Putamen (tissue), 1 donor: ENCODE data around the gene NRG3.

Source experiments
- DNase-seq: peaks from one replicate; pipeline ENCODE4 v3.0.0-alpha.2; 2016; ENCODE audit warnings: low spot score

NRG3 gene

DNA sequence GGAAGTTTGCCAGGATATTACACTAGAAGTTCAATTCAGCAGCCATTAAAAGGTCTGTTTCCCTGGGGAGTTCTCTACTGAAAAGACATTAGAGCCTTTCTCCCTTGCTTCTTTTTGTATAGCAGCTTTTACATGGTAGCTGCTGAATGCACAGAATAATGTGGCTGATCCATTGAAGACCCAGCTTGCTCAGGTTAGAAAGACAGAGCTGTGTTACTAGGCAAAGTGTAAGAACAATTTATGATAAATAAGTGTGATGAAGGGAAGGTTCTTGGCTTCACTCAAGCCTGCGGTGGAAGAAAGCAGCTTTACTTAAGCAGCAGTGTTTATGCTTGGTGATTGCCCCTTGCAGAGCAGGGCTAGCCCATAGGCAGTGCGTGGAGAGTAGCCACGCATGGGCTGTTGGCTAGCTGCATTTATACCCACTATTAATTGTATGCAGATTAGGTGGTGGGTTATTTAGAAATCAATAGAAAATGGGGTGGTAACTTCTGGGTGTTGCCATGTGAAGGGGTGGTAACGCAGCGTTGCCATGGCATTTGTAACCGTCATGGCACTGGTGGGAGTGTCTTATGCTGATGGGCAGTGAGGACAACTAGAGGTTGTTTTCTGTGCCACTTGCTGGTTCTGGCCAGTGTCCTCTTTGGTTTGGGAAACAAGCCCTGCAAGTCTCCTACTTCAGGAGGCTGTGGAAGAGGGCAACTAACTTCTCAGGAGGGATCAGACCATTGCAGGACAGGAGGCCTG, 942.9 kb downstream of the NRG3 start:
- DNase-seq, result no peak

DNA sequence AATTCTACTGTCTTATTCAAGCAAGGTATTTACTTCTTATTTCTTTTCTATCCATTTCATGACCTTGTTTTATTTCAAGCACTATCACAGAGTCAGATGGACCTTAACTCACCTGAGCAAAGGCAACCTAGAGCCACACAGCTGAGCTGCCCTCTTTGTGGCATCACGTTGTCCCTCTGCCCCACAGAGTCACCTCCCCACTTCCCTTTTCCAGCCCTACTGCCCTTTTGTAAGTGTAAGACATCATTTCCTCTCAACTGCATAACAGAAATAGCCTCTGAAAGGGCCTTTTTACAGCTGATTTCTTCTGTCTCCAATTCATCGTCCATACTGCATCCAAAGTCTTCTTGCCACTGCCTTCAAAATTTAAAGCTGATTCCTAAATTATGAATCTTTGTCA, 946.0 kb downstream of the NRG3 start:
- DNase-seq, result no peak

DNA sequence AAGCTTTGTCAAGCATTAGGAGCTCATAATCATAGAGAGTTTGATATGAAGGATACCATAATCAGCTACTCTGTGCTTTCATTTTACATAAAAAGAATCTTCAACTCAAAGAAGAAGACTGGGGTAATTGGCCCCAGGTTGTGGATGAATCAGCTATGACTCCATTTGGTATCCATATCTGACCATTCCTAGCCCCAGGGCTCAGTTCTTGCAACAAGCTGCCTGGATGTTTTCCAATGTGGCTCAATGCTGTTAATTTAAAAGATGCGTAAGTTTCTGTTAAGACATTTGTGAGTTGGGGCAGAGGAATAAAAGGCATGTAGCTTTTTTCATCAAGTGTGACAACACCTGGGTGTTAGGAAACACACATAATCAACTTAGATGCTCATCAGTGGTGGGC, 951.1 kb downstream of the NRG3 start:
- DNase-seq, result no peak

DNA sequence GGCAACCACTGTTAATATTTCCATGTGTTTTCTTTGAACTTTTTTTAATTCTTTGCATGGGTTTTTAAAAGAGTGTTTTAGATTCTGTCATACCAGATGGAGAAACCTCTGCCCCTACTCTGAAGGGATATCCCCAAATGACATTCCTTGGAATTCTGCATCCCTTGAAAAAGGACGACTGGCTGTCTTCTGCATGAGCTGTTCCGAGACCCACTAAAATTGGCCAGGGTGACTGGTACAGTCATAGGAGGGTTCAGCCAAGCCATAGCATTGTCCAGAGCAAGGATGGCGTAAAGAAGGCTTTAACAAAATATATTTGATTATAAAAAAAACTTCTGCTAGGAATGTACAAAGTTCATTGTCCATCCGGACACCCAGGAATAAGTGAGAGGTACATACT, 952.9 kb downstream of the NRG3 start:
- no peak for DNase-seq

DNA sequence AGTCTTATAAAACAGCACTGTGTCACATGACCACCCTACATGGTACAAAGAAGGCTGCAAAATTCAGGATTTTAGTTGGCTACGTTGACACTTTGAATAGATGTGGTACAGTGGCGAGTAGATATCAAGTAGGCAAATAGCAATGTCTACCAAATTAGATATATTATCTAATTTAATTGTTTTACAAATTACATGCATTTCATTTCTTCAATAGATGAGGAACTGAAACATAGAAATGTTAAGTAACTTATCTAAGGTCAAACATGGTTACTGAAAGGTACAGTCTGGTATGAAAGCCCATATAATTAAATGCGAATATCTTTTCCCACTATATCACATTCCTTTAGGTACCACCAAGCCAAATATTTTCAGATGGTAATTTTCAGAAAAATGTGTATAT, 972.2 kb downstream of the NRG3 start:
- no peak for DNase-seq

DNA sequence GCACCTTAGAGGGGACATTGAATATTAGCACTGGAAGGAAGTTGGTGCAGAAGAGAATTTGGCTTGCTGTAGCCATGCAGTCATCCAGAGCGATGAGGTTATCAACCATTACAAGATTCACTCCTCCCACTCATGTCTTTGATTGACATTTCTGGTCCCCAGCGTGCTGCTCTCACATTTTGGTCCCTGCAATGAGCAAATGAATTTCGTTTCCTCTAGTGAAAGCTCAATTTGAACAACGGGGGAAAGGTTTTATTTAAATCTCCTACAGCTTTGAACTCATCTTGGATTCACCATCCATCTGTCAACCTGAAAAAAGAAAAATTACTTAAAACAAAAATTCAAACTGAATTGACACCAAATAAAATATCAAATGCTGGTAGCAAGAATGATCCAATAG, 975.2 kb downstream of the NRG3 start:
- DNase-seq, result peak; percentile 77

DNA sequence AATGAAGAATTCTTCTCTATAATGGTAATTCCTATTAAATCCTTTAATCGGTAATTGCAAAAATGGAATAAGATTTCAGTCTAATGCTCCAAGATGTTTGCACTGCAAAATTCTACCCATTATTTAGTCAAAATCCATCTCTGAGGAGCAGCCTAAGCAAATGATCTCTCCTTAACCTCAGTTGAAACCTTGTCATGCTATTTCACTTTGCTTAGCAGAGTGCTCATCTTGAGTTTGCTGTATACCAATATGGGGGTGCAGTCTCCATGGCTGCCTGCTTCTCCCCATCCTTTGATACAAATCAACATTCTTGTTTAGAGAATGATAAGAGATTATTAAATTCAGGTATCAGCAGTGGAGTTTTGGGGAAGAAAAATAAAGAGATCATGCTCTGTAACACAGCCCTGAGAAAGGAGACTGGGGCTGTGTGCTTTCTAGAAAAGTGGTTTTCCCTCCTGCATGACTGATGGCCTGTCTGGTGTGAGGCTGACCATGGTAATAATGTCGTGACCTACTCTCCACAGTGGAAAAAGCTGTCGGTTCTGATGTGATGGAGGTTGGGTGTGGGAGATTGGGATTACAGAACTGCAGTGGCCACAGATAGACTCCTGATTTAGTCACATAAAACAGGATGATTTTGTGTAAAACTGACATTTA, 982.1 kb downstream of the NRG3 start:
- no peak for DNase-seq

DNA sequence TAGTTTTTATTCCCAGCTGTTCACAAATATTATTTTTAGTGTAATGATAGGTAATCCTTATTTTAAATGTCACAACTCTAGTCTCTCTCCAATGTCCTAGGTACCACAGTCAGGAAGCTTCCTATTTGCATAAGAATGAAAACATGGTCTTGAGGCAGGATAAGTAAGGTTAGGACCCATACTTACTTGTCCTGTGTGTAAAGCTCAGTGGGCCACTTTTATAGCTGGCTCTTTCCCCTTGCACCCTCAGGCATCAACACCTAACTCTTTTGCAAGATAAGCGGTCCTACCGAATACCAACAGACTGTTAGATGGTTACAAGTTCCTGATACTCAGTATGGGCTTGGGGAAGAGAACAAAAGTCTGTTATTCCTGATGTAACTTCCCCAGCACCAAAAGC, 986.9 kb downstream of the NRG3 start:
- DNase-seq, result no peak

DNA sequence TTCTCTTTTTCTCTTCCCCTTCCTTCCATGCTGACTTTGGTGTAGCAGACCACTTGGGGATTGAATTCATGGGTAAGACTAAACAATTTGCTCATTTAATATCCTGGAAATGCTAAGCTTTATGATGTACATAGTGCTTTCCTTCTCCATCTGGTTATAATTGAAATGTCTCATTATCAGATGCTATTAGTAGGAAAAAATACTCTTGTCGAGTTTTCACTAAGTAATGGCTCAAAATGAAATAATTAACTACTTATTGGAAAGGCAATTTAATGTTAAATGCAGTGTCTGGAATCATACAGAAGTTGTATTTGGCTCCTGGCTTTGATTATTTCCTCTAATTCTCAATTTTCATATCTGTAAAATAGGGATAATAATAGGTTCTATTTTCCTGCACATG, 990.4 kb downstream of the NRG3 start:
- DNase-seq, result no peak

DNA sequence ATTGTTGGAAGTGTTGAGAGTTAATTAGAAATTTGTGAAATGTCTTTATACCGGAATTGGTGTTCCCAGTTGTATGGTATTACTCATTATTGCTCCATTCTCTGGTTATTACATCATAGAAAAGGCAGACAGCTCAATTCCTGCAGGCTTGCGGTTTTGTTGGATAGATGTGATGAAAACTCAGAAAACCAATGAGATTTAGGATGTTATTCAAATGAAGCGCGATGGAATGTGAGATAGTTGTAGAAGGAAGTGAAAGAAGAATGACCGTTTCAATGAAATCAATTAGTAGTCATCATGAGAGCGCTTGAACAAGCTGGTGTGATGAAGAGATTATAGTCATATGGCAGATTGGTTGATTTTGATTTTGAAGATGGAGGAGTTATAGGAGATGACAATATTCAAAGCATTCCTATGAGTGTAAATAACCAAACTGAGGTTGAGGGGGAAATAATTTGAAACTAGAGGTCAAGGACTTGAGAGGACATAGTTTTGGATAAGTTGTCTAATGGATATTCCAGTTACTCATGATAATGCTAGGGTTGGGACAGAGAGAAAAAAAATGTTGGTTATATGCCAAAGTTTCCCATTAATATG, 991.5 kb downstream of the NRG3 start:
- DNase-seq, result no peak

DNA sequence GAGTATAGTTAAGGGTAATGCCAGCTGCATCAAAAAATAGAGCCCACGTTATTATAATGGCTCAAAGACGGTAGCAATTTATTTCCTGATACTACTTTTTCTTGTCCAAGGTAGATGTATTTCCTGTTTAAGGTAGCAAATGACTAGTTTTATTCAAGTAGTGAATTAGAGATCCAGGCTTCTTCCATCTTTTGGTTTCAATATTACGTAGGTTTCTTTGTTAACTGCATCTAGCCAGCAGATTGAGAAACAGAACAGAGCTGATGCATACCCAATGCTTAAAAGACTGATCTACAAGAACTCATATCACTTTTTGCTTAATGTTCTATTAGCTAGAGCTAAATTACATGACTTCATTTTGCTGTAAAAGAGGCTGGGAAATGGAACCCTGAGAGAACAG, 992.1 kb downstream of the NRG3 start:
- DNase-seq, result no peak

DNA sequence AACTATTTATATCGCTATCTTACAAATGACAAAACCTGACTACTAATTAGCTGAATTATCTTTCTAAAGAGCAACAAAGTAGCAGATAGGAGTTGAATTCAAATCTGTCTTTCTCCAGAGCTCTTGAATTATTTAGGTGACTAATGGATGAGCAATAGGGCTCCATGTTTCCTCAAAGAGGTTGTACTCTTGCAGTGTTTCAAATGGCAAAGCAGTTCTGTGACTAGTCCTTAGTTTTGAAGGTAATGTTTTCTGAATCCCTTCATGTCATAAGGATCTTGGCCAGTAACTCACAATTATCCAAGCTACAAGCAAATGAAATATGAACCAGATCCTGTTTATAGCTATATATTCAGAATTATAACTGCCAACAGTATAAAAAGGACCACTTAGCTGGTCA, 999.7 kb downstream of the NRG3 start:
- DNase-seq, result no peak

DNA sequence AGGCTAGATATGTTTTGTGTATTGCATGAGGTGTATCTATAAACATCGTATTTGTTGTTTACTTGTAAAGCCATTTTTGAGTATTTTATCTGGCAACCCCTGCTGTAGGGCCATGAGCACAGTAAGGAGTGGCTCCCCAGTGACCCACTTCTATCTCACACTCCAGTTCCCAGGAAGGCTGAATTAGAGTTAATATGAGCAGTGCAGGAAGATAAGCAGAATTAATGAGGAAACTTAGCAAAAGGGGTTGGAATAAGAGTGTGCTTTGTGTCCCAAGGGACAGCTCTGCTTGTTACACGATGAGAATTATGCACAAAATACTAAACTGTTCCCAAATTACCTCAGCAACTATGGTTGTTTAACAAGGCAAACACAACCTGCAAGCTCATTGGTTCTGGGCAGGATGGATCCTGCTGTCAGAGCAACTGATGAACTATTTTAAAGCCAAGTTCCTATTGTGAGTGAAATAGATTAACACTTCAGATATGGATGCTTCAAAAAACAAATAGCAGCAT, 1005.8 kb downstream of the NRG3 start:
- no peak for DNase-seq

DNA sequence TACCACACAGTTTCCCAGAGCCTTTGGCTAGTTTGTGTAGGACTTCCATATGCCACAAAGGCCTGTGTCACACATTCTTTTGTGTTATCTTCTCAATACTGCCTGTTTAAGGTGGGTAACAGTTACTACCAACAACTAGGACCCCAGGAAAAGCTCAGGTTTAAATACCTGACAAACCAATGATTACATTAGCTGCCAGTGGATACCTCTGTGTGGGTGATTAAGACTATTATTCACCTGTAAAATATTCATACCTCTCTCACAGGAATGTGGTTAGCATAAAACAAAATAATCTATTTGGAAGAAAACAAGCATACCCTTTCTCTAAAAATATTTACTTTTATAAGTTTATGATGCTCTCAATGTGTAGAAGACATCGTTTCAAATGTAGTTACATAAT, 1007.7 kb downstream of the NRG3 start:
- DNase-seq, result no peak

DNA sequence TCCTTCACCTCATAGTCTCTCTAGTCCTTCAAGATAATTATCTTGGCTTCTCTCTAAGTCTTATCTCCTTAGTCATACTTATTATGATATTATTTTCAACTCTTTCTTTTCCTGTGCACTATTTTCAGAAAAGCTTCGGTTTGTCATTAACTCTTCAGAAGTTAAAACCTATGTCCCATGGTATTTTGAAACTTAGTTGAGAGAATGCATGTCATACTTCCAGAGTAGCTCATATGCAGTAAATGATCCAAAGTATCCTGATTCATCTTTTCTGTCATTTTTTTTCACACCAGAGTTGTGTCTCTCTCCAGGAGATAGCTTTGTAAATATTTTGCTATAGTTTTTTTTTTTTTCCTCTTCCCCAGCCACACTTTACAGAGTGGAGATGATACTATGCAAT, 1008.6 kb downstream of the NRG3 start:
- no peak for DNase-seq

DNA sequence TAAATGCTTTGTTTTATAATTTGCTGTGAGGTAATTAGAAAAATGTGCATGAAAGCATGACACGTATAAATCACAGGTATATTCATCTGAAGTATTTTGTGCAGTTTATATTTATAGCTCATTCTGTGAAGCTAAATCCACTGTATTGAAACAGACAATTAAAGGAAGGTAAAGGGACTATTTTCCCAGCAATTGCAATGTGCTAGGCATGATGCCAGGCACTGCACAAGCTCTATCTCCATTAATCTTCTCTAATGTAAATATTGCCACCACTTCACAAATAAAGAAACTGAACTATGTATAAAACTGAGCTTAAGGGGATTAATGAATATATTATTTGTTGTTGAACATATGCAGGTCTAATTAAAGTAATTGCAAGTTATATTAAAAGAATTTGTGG, 1012.5 kb downstream of the NRG3 start:
- no peak for DNase-seq

DNA sequence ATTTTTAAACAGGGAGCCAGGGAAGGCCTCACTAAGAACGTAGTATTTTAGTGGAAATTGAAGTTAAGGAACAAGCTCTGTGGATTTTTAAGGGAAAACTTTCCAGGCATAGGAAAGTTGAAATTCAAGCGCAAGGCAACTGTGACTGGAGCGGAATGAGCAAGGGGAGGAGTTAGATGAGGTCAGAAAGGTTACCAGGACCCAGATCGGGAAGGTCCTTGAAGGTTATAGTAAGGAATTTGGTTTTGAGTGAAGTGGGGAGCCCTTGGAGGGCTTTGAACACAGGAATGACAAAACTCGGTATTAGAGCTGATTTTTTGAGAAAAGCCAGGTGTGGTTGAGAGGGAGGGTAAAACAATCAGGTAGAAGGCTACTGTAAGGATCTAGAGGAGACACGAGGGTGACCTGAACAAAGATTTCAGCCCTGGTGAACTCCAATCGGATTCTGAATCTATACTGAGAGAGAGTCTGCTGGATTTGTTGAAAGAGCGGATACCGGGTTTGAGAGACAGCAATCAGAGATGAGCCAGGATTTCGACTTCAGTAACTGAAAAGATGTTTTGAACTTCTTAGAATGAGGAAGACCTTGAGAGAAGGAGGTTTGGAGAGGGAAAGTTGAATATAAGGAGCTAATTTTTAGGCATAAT, 1013.9 kb downstream of the NRG3 start:
- DNase-seq, result peak; percentile 31

DNA sequence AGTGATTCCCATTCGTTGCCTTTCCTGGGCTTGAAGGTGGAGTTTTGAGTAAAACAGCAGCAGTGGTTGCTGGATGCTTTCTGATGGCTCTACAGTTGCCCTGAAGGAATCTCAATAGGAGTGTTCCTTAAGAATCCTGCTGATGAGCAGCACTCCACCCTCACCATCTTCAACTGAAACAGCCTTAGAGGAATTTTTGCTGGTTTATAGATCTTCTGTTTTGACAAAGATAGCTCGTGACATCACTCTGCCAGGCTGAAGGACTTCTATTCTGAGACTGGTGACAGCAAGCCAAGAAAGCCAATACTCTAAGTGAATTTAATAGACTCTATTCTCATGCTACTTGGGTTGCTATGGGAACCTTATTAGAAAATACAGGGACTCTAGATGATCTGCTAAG, 1014.7 kb downstream of the NRG3 start:
- DNase-seq, result peak; percentile 70

DNA sequence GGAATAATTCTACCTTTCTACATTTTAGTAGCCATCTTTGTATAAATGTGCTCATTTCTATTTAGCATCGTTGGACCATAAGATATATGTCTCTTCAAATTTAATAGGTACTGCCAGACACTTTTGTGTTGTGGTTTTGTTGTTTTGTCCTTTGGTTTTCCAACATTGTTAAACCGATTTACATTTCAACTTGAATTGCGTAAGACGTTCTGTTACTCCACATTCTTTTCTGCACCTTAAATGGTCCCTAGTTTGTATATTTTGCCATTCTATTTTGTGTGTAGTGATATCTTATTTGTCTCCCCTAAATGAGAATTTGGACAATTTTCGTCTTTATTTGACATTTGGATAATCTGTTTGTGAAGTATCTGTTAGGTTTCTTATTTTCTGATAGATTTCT, 1015.6 kb downstream of the NRG3 start:
- DNase-seq, result no peak

DNA sequence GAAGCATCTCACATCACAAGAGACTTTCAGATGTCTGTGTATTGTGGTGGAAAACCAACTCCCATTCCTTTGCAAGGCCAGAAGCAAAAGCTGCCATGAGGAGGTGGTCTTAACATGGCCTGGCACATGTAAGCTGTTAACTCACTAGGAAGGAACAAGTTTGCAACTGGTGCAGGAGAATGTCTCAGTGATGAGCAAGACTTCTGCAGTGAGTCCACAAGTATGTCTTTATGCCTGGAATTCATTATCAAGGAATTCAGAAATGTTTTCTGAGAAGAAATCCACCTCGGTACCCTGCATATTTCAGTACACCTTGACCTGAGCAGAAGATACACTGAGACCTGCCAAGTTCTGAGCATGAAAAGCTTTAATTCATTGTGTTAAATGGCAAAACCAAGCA, 1033.1 kb downstream of the NRG3 start:
- no peak for DNase-seq

DNA sequence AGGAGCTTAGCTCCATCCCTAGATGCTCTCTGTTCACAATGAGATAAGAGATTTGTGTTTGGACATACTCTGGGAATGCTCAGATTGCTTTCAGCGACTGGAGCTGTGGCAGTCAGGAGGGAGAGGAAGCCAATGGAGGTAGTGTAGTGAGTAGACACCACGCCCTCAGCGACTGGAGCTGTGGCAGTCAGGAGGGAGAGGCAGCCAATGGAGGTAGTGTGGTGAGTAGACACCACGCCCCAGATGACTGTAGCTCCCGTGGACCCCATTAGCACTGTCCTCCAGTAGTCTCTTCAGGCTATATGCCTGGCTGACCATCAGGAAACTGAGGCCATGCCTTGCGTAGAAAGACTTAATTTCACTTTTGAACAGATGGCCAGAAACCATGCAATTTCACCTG, 1033.8 kb downstream of the NRG3 start:
- DNase-seq, result no peak

DNA sequence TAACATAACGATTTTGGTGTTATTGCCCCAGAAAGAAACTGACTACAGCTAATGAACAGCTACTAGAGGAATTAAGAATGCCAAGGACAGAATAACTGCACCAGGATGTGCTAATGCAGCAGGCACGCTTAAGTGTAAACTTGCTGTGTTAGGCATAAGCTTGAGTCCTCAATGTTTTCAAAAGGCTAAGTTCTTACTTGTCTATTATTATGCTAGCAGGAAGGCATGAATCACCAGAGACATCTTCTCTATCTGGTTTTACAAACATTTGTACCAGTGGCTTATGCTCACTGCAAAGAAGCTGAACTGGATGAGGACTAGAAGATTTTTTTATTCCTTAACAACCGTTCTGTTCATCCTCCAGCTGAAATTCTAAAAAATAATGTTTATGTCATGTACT, 1035.3 kb downstream of the NRG3 start:
- no peak for DNase-seq

DNA sequence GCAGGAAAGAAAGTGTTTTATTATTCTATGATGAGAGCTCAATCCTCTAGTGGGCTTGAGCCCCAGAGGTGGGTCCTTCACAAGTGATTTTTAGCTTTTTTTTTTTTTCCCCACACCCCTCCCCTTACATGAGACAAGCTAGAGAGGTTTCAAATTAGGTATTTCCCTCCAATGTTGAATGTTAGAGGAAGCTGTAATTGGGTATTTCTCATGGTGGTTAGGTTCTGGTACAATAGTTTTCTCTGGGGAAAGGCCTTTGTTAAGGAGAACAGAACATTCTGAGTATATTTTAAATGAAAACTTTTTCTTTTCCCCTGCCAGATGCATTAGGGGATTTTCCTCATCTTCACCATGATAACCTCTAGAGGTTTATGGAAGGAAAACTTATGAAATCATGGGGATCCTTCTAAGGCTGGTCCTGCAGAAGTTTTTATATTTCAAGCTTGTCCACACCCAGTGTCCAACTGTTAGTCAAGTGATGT, 1039.7 kb downstream of the NRG3 start:
- DNase-seq, result no peak
